Measurements from ENCODE around the gene HECTD4.

Gene HECTD4

DNA sequence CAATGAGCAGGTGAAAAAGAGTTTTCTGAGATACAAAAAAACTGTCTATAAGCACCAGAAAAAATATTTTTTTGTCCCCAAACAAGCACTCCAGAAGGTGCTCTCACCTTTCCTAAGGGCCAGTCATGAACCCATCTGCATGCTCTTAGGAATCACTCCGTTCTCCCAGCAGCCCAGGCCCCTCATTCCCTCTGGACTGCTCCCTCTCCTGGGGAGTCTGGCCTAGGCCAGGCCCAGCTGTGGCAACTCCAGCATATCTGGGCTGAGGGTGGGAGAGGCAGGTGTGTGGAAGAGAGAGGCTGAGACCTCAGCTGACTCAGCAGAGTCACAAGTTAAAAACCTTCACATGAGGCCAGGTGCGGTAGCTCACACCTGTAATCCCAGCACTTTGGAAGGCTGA is 202.3 kb downstream of the HECTD4 start:
- TF ChIP-seq, protein P1, sequence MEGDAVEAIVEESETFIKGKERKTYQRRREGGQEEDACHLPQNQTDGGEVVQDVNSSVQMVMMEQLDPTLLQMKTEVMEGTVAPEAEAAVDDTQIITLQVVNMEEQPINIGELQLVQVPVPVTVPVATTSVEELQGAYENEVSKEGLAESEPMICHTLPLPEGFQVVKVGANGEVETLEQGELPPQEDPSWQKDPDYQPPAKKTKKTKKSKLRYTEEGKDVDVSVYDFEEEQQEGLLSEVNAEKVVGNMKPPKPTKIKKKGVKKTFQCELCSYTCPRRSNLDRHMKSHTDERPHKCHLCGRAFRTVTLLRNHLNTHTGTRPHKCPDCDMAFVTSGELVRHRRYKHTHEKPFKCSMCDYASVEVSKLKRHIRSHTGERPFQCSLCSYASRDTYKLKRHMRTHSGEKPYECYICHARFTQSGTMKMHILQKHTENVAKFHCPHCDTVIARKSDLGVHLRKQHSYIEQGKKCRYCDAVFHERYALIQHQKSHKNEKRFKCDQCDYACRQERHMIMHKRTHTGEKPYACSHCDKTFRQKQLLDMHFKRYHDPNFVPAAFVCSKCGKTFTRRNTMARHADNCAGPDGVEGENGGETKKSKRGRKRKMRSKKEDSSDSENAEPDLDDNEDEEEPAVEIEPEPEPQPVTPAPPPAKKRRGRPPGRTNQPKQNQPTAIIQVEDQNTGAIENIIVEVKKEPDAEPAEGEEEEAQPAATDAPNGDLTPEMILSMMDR (IDR thresholded peaks at IDR 0.05), result no peak

DNA sequence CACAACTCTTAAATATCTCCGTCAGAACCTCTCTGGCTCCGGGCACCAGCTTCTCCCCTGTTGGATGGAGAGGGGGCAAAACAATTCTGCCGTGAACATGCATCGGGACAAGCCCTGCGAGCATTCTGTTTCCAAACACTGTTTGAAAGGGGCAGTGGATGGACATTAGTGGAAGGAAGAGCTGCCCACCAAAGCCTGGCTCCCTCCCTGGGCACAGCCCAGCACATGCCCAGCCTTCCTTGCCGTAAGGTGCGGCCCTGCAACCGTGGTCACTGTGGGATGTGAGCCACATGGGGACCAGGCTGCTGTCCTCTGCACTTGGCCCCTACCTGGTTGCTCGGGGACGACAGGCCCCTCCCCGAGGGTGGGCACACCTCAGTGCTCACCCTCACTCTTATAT is 202.9 kb downstream of the HECTD4 start:
- TF ChIP-seq, protein P1 (IDR thresholded peaks at IDR 0.05), result no peak

DNA sequence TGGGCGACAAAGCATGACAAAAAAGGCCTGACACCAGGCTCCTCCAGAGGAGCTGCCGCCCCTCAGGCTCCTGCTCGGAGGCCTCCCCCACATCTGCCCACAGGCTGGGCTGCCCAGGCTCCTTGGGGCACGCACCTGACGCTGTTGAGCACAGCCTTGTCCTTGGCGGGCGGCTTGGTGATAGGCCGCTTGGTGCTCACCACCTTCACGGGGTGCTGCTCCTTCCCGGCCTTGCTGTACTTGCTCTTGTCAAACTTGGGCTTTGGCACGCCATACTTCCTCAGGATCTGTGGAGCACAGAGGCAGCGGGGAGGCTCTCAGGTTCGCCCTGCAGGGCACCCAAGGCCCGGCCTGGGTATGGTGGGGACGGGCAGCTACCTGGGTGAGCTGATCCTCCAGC is 203.4 kb downstream of the HECTD4 start:
- TF ChIP-seq, protein P1 (IDR thresholded peaks at IDR 0.05), result no peak

DNA sequence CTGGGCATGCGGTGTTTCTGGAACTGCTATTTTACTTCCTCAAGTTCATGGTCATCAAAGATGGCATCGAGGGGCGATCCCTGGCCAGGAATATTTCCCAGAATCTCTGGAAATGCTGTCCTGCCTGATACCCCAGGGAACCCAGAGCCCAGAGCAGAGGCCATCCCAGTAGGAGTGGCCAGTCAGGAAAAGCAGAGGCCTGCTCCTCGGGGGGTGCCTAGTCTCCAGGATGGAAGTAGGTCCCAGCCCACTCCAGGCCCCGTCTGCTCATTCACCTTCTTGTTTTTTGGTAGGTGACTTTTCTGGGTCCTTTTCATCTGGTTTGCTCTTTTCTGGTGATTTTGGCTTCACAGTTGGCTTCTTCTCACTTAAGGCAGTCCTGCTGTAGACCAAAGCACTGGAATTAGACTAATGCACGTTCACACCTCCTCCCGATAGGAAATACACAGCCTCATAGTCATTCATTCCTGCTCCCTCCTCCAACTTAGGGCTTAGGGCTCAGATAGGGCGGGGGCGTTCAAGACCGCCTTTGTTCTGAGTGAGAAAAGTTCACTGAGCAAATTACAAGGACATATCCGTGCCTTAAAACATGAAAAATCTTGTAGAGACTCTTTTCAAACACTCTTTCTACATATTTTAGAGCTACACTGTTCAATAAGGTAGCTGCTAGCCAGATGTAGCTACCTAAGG is 205.8 kb downstream of the HECTD4 start:
- TF ChIP-seq, protein P1 (IDR thresholded peaks at IDR 0.05), result no peak

DNA sequence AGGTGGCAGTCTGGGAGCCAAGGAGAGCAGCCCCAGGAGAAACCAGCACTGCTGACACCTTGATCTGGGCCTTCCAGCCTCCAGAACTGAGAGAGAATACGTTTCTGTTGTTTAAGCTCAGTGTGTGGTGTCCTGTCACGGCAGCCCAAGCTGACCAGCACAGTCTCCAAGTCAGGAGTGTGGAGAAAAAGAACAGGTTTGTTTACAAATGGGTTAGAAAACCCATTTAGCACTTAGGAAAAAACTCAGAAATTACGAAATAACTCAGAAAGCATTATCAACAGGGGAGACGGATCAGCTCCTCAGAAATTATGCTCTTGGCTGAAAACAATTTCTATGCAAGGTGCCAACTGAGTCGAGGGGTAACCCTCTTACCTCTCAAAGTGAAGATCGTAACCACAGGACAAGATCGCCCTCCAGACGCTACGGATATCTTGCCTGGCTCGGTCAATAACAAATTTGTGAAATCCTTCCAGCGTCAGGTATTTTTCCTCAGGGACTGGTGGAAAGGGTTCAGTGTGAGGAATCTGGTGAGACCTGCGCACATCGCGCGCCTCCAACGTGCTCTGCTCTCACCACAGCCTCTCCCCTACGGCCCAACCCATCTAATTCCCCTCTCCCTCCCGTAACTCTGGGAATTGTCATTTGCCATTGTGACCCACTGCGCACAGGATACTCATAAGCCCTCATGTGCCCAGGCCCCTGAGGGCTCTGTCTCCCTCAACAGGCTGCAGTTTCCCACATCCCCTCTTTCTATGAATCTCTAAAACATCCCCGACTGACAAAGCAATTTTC is 206.7 kb downstream of the HECTD4 start:
- TF ChIP-seq, protein P1 (IDR thresholded peaks at IDR 0.05), result no peak

DNA sequence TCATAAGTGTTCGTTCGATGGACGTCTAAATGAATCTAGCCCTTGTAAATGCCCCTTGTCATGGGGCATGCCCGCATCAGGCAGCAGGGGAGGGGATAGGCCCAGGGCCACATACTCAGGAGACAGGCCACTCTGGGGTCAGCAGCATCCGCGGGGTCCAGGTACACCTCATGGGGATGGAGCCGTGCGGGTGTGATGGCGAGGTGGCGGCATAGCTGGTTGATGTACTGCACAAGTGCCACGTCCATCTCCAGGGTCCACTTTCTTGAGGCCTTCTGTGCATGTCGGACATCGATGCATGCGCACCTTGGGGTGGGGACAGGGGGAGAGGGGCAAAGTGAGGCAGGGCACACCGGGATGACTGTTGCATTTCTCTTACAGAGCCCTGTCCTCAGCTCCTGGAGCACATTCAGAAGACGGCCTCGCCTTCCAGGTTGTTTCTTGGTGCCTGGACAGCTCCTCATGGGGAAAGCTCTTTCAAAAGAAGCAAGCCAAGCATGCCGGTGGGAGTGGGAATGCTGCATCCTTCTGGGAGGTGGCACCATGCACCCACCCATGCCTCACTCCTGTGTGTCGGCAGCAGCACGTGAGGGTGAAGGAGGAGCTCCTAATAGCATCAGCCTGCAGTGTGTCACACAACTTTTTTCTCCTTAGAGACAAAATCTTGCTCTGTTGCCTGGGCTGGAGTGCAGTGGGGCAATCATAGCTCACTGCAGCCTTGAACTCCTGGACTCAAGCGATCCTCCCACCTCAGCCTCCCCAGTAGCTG is 209.5 kb downstream of the HECTD4 start:
- TF ChIP-seq, protein P1 (IDR thresholded peaks at IDR 0.05), result no peak

DNA sequence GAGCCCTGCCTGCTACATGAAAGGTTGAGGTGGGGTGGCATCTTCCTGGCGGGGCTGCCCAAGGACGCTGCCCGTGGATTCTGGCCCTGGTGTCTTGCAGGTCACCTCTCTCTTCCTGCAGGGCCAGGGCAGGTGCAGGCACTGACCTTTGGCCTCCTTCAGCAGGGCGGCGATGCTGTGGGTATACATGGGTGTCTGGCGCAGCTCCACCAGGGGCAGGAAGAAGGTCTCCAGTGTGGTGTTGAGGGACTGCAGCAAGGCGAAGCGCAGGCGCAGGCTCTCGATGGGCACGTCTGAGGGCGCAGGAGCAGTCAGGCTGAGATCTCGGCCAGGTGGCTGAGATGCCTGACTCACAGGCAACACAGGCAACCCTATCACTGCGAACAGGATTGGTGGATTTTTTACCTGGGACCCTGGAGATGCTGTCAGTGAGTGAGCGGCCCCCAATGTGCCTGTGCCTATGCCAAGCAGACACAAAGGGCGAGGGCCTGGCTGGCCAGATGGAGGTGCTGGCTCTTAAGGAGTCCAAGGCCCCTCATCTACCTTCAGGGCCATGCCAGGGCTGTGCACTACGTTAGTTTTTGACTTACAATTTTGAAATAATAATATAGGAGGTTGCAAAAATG is 211.1 kb downstream of the HECTD4 start:
- TF ChIP-seq, protein P1 (IDR thresholded peaks at IDR 0.05), result no peak
